ENCODE data around the gene TSPAN1. TPM values are rescaled to one million over a fixed set of nuclear protein-coding genes. Genes with fewer than 3 reads are reported as not detected.

TSPAN1 gene
- polyA plus RNA-seq, 1 of the 3 experiments (the other 2 are of a cell fraction), result 12.2 TPM

Small RNAs within 50 kb of the gene (small RNA-seq; reads per million reads assigned to genes)
- gene AL672043.1, result 0 reads per million in 7 experiments

Other genes starting within 250 kb of the TSPAN1 start
- 4.0 and 6.2 TPM in 2 replicates for gene PIK3R3, start 42.5 kb upstream of the TSPAN1 start, polyA plus RNA-seq (2012; rRNA removed)
- gene P3R3URF, start 1.4 kb downstream of the TSPAN1 start, polyA plus RNA-seq (2012; rRNA removed), result not detected in 2 replicates
- 165 and 198 TPM in 2 replicates for gene POMGNT1, start 23.3 kb downstream of the TSPAN1 start, polyA plus RNA-seq (2012; rRNA removed)
- 4.6 and 5.1 TPM in 2 replicates for gene LURAP1, start 28.2 kb downstream of the TSPAN1 start, polyA plus RNA-seq (2012; rRNA removed)
- gene RAD54L, start 72.7 kb downstream of the TSPAN1 start, polyA plus RNA-seq (2012; rRNA removed), result 11.5 and 13.4 TPM in 2 replicates
- gene LRRC41, start 128.5 kb downstream of the TSPAN1 start, polyA plus RNA-seq (2012; rRNA removed), result 59.3 and 66.0 TPM in 2 replicates
- 971 and 1,411 TPM in 2 replicates for gene UQCRH, start 128.6 kb downstream of the TSPAN1 start, polyA plus RNA-seq (2012; rRNA removed)
- gene NSUN4, start 165.7 kb downstream of the TSPAN1 start, polyA plus RNA-seq (2012; rRNA removed), result 14.7 and 18.8 TPM in 2 replicates
- gene FAAH, start 219.2 kb downstream of the TSPAN1 start, polyA plus RNA-seq (2012; rRNA removed), result 1.2 TPM in 2 replicates